ENCODE results near the gene GULP1.
"Not testable (repeated sequence)": the region's sequence is repeated elsewhere in the genome, so short reads cannot be mapped to it uniquely, and the experiment has no call there.

The GULP1 gene

GRCh38 chr2:188435115-188435514, 143.4 kb downstream of the GULP1 start:
- no peak for DNase-seq

GRCh38 chr2:188437537-188437936, 145.9 kb downstream of the GULP1 start:
- DNase-seq = no peak

- DNase-seq = no peak
These were observed 148.3 kb downstream of the GULP1 start for GRCh38 chr2:188439986-188440385.

DNA sequence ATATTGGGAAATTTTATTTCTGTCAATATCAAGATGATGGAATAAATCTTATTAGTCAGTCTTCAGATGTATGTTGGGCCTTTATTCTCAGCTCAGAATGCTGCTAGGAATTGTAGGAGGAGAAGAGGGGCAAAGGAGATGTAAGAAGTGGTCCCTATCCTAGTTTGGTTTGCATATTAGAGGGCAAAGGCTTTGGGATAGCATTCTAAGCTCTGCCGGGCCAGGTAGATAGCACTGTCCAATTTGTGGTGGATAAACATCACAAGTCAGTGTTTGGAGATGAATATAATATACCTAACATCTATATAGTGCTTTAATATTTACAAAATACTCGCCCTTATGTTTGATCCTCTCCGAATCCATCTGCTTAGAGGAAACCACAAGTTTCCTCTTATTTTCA, 149.2 kb downstream of the GULP1 start:
- DNase-seq = no peak

DNA sequence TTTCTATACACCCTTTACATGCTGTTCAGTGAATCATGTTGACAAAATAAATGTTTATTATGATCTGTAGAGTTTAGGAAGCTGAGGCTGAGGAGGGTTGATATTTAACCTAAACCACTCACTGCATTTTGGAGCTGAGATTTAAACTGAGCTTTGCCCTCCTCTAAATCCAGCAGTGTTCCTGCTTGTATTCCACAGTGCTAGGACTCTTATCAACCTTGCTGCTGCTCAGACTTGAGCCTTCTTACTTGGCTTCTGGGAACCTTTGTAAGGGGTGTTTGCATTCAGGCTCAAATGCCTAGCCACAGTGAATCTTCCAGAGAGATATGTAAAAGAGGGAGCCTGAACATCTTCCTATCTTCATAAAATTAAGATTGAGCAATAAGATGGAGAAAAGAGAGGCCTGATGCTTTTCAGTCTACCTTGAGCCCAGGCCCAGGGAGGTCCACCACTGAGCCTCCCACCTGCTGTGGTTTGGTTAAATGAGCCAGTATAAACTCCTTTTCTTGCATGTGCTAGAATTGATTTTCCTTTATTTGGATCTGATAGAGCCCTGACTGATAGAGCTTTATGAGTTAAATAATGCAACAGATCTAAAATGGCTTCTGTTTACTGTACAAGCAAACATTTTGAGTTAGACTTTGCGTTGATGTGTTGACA, 149.7 kb downstream of the GULP1 start:
- DNase-seq = no peak

- DNase-seq = no peak
These were observed 151.5 kb downstream of the GULP1 start for GRCh38 chr2:188443207-188443606.

DNA sequence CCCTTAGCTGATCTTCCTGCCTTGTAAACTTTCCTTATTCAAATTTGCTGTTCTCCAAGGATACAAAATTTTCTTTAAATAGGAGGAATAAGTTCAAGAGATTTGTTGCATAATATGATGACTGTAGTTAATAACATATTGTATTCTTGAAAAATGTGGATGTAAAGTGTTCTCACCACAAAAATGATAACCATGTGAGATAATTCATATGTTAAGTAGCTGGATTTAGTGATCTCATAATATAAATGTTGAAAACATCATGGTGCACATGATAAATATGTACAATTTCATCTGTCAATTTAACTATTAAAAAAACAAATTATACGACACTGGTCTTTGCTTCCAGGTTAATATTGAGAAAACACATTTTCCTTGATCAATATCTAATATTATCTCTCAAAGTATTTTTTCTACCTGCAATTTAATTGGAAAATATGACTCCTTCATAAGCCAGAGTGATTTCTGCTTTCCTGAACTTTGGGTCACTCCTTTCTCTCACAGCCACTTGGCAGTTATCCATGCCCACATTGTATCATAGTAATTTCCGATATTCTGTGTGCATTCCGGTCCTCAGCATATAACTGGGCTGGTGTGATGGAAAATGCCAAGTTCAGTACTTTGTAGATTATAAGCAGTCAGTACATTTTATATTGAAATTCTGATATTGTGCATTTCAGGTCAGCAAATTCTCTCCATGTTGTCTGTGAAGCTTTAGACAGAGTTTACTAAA, 152.6 kb downstream of the GULP1 start:
- no peak for DNase-seq

DNA sequence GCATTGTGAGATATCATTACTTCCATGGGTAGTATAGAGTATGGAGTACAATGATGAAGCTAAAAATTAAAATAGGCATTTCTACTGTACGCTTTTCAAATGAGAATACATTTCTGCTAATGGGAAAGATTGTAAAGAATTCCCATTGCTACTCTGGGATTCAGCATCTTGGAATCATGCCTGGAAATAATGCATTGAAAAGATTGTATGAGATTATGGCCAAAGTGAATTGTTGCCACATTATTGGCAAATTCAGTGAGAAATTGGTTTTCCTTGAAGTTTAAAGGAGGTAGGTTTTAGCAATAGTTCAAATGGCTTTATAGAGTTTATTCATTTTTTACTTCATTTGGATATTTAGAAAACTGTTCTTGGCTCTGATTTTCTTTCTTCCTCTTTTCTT, 157.9 kb downstream of the GULP1 start:
- no peak for DNase-seq

DNA sequence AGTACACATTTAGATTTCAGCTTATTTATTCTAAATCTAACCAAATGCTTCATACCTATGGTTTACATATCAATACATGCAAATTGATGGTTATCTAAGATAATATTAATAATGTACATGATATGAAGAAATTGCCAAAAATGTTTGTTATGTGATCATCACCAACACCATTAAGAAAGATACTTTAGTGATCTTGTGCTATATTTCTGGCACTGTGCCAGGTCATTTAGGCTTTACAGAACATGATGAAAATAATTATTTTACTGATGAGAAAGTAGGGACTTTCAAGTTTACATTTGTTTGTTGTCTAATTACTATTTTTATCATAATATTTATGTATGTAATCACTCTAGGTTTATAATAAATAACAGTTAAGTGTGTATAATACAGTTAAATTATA, 158.3 kb downstream of the GULP1 start:
- no peak for DNase-seq

GRCh38 chr2:188450732-188451483, 159.2 kb downstream of the GULP1 start:
- DNase-seq = no peak

- no peak for DNase-seq
These were observed 160.4 kb downstream of the GULP1 start for GRCh38 chr2:188452084-188452483.

DNA sequence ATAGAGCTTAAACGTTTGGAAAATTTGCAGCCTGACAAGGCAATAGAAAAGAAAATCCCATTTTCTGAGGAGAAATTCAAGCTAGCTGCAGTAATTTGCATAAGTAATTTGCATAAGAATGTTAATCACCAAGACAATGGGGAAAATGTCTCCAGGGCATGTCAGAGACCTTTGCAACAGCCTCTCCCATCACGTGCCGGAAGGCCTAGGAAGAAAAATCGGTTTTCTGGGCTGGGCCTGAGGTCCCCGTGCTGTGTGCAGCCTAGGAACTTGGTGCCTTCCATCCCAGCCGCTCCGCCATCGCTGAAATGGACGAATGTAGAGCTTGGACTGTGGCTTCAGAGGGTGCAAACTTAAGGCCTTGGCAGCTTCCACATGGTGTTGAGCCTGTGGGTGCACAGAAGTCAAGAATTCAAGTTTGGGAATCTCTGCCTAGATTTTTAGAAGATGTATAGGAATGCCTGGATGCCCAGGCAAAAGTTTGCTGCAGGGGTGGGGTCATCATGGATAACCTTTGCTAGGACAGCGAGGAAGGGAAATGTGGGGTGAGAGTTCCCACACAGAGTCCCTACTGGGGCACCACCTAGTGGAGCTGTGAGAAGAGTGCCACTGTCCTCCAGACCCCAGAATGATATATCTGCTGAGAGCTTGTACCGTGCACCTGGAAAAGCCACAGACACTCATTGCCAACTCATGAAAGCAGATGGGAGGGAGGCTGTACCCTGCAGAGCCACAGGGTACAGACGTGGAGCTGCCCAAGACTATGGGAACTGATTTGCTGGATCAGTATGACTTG, 164.6 kb downstream of the GULP1 start:
- DNase-seq = no peak

DNA sequence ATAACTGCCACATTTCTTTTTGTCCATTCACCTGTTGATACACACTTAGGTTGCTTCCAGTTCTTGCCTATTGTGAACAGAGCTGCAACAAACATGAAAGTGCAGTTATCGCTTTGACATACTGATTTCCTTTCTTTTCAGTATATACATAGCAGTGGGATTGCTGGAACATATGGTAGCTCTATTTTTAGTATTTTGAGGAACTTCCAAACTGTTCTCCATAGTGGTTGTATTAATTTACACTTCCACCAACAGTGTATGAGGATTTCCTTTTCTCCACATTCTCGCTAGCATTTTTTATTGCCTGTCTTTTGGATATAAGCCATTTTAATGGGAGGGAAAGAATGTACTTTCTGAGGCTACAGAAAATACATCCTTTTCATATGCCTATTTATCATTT, 167.4 kb downstream of the GULP1 start:
- DNase-seq = no peak

GRCh38 chr2:188466078-188466477, 174.4 kb downstream of the GULP1 start:
- DNase-seq = not testable (repeated sequence)

GRCh38 chr2:188466761-188467160, 175.1 kb downstream of the GULP1 start:
- no peak for DNase-seq

DNA sequence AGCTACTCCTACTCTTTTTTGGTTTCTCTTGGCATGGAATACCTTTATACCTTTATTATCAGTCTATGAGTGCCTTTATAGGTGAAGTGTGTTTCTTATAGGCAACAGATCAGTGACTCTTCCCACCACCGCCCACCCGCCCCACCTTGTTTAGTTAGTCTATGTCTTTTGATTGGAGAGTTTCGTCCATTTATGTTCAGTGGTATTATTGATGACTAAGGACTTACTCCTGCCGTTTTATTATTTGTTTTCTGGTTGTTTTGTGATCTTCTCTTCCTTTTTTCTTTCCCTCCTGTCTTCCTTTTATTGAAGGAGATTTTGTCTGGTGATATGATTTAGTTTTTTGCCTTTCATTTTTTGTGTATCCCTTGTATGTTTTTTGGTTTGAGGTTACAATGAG, 179.5 kb downstream of the GULP1 start:
- DNase-seq = no peak

DNA sequence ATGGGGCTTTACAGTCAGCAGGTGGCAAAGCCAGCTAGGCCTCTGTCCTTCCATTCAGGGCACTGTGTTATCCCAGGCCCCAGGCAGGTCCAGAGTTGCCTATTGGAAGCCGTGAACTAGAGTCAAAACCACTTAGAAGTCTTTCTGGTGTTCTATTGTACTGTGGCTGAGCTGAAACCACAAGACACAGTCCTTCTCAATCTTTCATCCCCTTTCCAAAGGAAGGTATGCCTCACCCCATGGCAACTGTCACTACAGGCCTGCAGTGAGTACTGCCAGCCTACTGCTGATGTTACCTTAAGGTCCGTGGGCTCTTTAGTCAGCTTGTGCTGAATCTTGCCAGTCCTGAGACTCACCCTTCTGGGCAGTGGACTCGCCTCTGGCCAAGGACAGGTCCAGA, 181.6 kb downstream of the GULP1 start:
- no peak for DNase-seq

GRCh38 chr2:188474316-188474715, 182.6 kb downstream of the GULP1 start:
- DNase-seq = no peak

DNA sequence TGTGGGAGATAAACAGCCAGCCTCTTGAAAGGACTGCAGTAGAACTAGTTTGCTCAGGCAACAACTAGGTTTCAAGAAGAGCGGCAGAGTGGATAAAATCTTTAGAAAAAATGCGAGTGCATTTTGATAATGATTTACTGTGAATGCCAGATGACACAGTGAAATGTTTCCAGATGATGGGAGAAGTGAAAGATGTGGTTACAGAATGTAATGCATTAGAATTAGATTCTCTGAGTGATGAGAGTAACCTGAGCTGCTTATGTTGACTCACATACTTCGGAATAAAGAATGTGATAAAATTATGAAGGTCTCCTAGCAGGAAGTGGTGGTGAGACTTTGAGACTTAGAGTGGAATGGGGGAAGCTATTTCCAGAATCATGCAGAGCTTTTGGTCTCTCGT, 184.3 kb downstream of the GULP1 start:
- no peak for DNase-seq

- no peak for DNase-seq
These were observed 186.0 kb downstream of the GULP1 start for GRCh38 chr2:188477564-188478103.

- DNase-seq = no peak
These were observed 187.1 kb downstream of the GULP1 start for GRCh38 chr2:188478724-188479123.

GRCh38 chr2:188481474-188481873, 189.8 kb downstream of the GULP1 start:
- DNase-seq = no peak

GRCh38 chr2:188485496-188485895, 193.8 kb downstream of the GULP1 start:
- no peak for DNase-seq
